ENCODE data around the gene KCNIP4. TPM values are rescaled to one million over a fixed set of nuclear protein-coding genes. Genes with fewer than 3 reads are reported as not detected.

The KCNIP4 gene
- total and polyA plus RNA-seq, 10 of the 15 experiments (the other 5 are each of a cell fraction or from before 2014, with no cell fraction given) = 0.03 to 0.23 (median 0.13) TPM; not detected in 7

- TF ChIP-seq ZBTB11 (CRISPR knock-in tag; IDR thresholded peaks at IDR 0.05) = no peak
- no peak for TF ChIP-seq MTA2 (IDR thresholded peaks at IDR 0.05; ENCODE audit: low read depth)
- no peak for TF ChIP-seq STAT3 (IDR thresholded peaks at IDR 0.05; ENCODE audit: low read depth, low read length)
Measured at GRCh38 chr4:21009956-21010355, 938.6 kb downstream of the KCNIP4 start (continued).

GRCh38 chr4:21005647-21006046 is 942.9 kb downstream of the KCNIP4 start:
- no TSS peak for BruUV-seq (replicated peaks)
- no peak overlapping the region for H3K4me2 ChIP-seq (ENCODE audit: control insufficient read depth, insufficient read depth)
- CTCF ChIA-PET = no interaction called here
- no peaks in the 10 kb centered on the region for H3K36me3 ChIP-seq (ENCODE audit: control insufficient read depth in 2 of 2, insufficient read depth in 2 of 2, low read length in 1 of 2)
- DNase-seq (ENCODE audit: low read depth, low spot score) (no peak), ATAC-seq (no peak), FAIRE-seq (no peak)
- POLR2A ChIA-PET = no interaction called here
- intact Hi-C loops (cut with micrococcal nuclease; ENCODE audit: unreplicated experiment) = no loop called here
- in situ Hi-C loops (cut with MboI) = no loop called here
- no peak overlapping the region for H2AFZ ChIP-seq (ENCODE audit: control insufficient read depth, low read depth, low read length)
- H3K79me2 ChIP-seq (ENCODE audit: control insufficient read depth, insufficient read depth, low read length) = no peaks in the 10 kb centered on the region
- no peaks in the 10 kb centered on the region for H4K20me1 ChIP-seq (ENCODE audit: control insufficient read depth, insufficient read depth)
- no peak overlapping the region for H3K27ac ChIP-seq (ENCODE audit: control insufficient read depth, insufficient read depth)
- TF ChIP-seq ATF7 (IDR thresholded peaks at IDR 0.05; ENCODE audit: low read depth) (no peak), TBL1XR1 (IDR thresholded peaks at IDR 0.05; ENCODE audit: low read depth, low read length) (no peak), RELB (IDR thresholded peaks at IDR 0.05; ENCODE audit: low read depth) (no peak), PAX8 (IDR thresholded peaks at IDR 0.05) (no peak), NFYB (IDR thresholded peaks at IDR 0.05; ENCODE audit: insufficient read depth, low read depth, low read length) (no peak)
- H3K27me3 ChIP-seq (replicated peaks in 1 of 2; ENCODE audit: control insufficient read depth in 2 of 2, insufficient read depth in 2 of 2, low read length in 1 of 2) = no peaks in the 10 kb centered on the region
- no peaks in the 10 kb centered on the region for H3K9me3 ChIP-seq (replicated peaks; ENCODE audit: control insufficient read depth, insufficient read depth, low read length)
- WGBS (ENCODE audit: insufficient coverage, insufficient replicate concordance, low lambda C conversion rate, missing lambda C conversion rate) = 26% methylated on average over 4 of the region's 4 CpGs
- RAD21 ChIA-PET (ENCODE audit: unreplicated experiment) = no interaction called here
- no peak overlapping the region for H3K4me3 ChIP-seq
- SMC1A ChIA-PET (ENCODE audit: uncharacterized antibody, unreplicated experiment) = no interaction called here
- no peak overlapping the region for H3K9ac ChIP-seq (ENCODE audit: control insufficient read depth, insufficient read depth, low read length)
- no peaks in the 10 kb centered on the region for H3K4me1 ChIP-seq (ENCODE audit: control insufficient read depth, insufficient read depth, low read length)

All from GM12878 (cell line).